ENCODE results near the gene PLIN3.
"Not testable (repeated sequence)": the region's sequence is repeated elsewhere in the genome, so short reads cannot be mapped to it uniquely, and the experiment has no call there.

PLIN3 gene

DNA sequence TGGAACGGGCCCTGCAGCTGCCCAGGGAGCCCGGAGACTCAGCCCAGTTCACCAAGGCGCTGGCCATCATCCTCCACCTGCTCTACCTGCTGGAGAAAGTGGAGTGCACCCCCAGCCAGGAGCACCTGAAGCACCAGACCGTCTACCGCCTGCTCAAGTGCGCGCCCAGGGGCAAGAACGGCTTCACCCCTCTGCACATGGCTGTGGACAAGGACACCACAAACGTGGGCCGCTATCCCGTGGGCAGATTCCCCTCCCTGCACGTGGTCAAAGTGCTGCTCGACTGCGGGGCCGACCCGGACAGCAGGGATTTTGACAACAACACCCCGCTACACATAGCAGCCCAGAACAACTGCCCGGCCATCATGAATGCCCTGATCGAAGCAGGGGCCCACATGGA is 74.2 kb downstream of the PLIN3 start:
- not testable (repeated sequence) for DNase-seq, H3K27me3 Mint-ChIP-seq, H3K9me3 Mint-ChIP-seq
- peak overlapping the region; percentile 92 for H3K27ac Mint-ChIP-seq
- peaks cover 45% of the 10 kb centered on the region for H3K4me1 Mint-ChIP-seq (ENCODE audit: low read depth)
- peak overlapping the region; percentile 88 for H3K4me3 Mint-ChIP-seq
- peaks cover 58% of the 10 kb centered on the region for H3K36me3 Mint-ChIP-seq (ENCODE audit: low read depth)

DNA sequence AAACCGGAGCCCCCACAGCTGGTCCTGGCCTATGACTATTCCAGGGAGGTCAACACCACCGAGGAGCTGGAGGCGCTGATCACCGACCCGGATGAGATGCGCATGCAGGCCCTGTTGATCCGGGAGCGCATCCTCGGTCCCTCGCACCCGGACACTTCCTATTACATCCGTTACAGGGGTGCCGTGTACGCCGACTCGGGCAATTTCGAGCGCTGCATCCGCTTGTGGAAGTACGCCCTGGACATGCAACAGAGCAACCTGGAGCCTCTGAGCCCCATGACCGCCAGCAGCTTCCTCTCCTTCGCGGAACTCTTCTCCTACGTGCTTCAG is 74.6 kb downstream of the PLIN3 start:
- H3K4me1 Mint-ChIP-seq (ENCODE audit: low read depth) = peaks cover 45% of the 10 kb centered on the region
- peak overlapping the region; percentile 88 for H3K4me3 Mint-ChIP-seq
- DNase-seq, H3K27me3 Mint-ChIP-seq, H3K9me3 Mint-ChIP-seq: not testable (repeated sequence)
- H3K27ac Mint-ChIP-seq = peak overlapping the region; percentile 92
- H3K36me3 Mint-ChIP-seq (ENCODE audit: low read depth) = peaks cover 55% of the 10 kb centered on the region

DNA sequence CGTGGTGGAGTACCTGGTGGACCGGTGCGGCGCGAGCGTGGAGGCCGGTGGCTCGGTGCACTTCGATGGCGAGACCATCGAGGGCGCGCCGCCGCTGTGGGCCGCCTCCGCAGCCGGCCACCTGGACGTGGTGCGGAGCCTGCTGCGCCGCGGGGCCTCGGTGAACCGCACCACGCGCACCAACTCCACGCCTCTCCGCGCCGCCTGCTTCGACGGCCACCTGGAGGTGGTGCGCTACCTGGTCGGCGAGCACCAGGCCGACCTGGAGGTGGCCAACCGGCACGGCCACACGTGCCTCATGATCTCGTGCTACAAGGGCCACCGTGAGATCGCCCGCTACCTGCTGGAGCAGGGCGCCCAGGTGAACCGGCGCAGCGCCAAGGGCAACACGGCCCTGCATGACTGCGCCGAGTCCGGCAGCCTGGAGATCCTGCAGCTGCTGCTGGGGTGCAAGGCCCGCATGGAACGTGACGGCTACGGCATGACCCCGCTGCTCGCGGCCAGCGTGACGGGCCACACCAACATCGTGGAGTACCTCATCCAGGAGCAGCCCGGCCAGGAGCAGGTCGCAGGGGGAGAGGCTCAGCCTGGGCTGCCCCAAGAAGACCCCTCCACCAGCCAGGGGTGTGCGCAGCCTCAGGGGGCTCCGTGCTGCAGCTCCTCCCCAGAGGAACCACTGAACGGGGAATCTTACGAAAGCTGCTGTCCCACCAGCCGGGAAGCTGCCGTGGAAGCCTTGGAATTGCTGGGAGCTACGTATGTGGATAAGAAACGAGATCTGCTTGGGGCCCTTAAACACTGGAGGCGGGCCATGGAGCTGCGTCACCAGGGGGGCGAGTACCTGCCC is 75.2 kb downstream of the PLIN3 start:
- Mint-ChIP-seq H3K36me3 (ENCODE audit: low read depth) (peaks cover 50% of the 10 kb centered on the region), H3K27ac (peak overlapping the region; percentile 96), H3K4me3 (peak overlapping the region; percentile 88), H3K4me1 (ENCODE audit: low read depth) (peaks cover 45% of the 10 kb centered on the region)
- DNase-seq, H3K27me3 Mint-ChIP-seq, H3K9me3 Mint-ChIP-seq: not testable (repeated sequence)

DNA sequence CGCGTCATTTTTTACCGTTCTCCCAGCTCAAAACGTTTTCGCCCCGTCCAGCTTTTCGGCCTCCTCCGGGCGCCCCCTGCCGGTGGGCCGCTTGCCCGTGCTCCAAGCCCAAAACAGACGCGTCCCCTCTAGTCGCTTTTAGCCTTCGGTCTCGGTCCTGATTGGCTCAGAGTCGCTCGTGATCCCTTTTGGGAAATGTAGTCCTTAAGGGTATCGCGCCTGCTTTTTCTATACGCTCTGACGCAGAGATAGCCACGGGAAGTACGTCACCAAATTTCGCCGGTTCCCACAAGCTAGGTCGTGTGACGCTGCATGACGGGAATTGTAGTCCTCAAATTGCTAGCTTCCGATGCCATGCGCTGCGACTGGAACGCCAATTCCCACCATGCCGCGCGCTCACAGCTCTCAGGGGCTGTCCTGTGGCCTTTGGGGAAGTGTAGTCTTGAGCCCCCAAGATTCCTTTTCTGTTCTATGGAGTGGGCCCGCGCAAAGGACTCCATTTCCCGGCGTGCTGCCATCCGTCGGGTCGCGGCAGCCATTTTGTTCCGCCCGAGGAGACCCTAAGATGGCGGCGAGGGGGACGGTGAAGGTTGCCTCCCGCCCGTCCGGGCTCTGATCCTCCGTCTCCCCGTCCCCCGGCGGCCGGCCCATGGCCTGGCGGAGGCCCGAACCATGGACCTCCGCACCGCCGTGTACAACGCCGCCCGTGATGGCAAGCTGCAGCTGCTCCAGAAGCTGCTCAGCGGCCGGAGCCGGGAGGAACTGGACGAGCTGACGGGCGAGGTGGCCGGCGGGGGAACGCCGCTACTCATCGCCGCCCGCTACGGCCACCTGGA is 76.1 kb downstream of the PLIN3 start, which contains the start of gene FEM1A:
FEM1A (plus strand) TSS at position 552 of the 836 bp plus-strand sequence; CDS start at position 673, 121 bp downstream.
- peak; percentile 97 for DNase-seq
- Mint-ChIP-seq H3K27ac (peak within 1 kb of the TSS; percentile 96), H3K4me3 (peak within 1 kb of the TSS; percentile 88), H3K27me3 (no peaks in the 10 kb centered on the region), H3K36me3 (ENCODE audit: low read depth) (peaks cover 43% of the 10 kb centered on the region), H3K9me3 (no peaks in the 10 kb centered on the region), H3K4me1 (ENCODE audit: low read depth) (peaks cover 39% of the 10 kb centered on the region)
